PC-9 (cell line): ENCODE measurements around the gene NKX6-2.

Experiments
- EZH2 ChIP-seq: fragments of 200-600 bp; sonication (generic); IDR thresholded peaks from 2 replicates; pipeline ENCODE4 v1.8.0; 2017; ENCODE audit warnings: antibody characterized with exemption, low read depth
- TF ChIP-seq, protein P1 (sequence below): fragments of 200-600 bp; sonication (generic); conservative IDR thresholded peaks from 2 replicates; pipeline ENCODE4 v1.6.1; 2017; ENCODE audit warnings: mixed run types, antibody characterized with exemption, mild to moderate bottlenecking, moderate library complexity

DNA sequence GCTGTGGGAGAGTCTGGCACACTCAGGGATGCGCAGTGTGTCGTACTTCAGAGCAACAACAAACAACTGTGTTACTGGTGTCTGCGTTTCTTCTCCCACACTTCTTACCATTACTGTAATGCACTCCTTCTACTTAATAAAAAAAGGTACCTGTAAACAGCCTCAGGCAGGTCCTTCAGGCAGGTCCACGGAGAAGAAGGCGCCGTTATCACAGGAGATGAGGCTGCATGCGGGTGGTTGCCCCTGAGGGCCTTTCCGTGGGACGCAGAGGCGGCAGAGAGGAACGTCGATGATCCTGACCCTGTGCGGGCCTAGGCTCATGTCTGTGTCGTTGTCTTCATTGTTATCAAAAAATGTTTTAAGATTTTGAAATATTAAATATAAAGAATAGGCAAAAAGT is 29.4 kb downstream of the NKX6-2 start:
- TF ChIP-seq, protein P1, sequence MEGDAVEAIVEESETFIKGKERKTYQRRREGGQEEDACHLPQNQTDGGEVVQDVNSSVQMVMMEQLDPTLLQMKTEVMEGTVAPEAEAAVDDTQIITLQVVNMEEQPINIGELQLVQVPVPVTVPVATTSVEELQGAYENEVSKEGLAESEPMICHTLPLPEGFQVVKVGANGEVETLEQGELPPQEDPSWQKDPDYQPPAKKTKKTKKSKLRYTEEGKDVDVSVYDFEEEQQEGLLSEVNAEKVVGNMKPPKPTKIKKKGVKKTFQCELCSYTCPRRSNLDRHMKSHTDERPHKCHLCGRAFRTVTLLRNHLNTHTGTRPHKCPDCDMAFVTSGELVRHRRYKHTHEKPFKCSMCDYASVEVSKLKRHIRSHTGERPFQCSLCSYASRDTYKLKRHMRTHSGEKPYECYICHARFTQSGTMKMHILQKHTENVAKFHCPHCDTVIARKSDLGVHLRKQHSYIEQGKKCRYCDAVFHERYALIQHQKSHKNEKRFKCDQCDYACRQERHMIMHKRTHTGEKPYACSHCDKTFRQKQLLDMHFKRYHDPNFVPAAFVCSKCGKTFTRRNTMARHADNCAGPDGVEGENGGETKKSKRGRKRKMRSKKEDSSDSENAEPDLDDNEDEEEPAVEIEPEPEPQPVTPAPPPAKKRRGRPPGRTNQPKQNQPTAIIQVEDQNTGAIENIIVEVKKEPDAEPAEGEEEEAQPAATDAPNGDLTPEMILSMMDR = no peak
- TF ChIP-seq EZH2 = no peak
